HAP-1 (cell line): ENCODE results near the gene TMEM263.

Experiments
- DNase-seq, 2 experiments: peaks; one replicate each; pipeline ENCODE4 v3.0.0-alpha.2; 2016 to 2020; ENCODE audit warnings: low spot score in 2 of 2
- H3K27me3 ChIP-seq: fragments of 250-450 bp; sonication (Bioruptor Pico); 2 replicates; pipeline ENCODE4 v1.5.1; 2020; ENCODE audit warnings: low read depth, mild to moderate bottlenecking, moderate library complexity
- H3K36me3 ChIP-seq: fragments of 250-450 bp; sonication (Bioruptor Pico); replicated peaks from 2 replicates; pipeline ENCODE4 v1.5.1; 2020; ENCODE audit warnings: mild to moderate bottlenecking
- H3K4me1 ChIP-seq: fragments of 250-450 bp; sonication (Bioruptor Pico); 2 replicates; pipeline ENCODE4 v1.5.1; 2020; ENCODE audit warnings: mild to moderate bottlenecking
- H3K4me3 ChIP-seq: fragments of 250-450 bp; sonication (Bioruptor Pico); 2 replicates; pipeline ENCODE4 v1.5.1; 2020; ENCODE audit warnings: mild to moderate bottlenecking, moderate library complexity
- H3K9me3 ChIP-seq: fragments of 250-450 bp; sonication (Bioruptor Pico); 2 replicates; pipeline ENCODE4 v1.5.1; 2020; ENCODE audit warnings: mild to moderate bottlenecking, moderate library complexity
- in situ Hi-C: fragments of 300-500 bp; cut with MboI; formaldehyde crosslinking; loops from 3 replicates; pipeline ENCODE4 v1.14.3; 2020; ENCODE audit warnings: low sequenced_read_pairs, inconsistent platforms, mixed read lengths

TMEM263 gene

GRCh38 chr12:107012736-107013425, 57.2 kb downstream of the TMEM263 start:
- no peaks in the 10 kb centered on the region for H3K36me3 ChIP-seq
- DNase-seq: no peak
- H3K4me1 ChIP-seq: peaks cover 10% of the 10 kb centered on the region
- no peak overlapping the region for H3K4me3 ChIP-seq
- in situ Hi-C loops: no loop called here
- H3K9me3 ChIP-seq: no peaks in the 10 kb centered on the region
- H3K27me3 ChIP-seq: no peaks in the 10 kb centered on the region

- Histone ChIP-seq H3K27me3 (no peaks in the 10 kb centered on the region), H3K4me3 (no peak overlapping the region), H3K9me3 (no peaks in the 10 kb centered on the region), H3K4me1 (peaks cover 10% of the 10 kb centered on the region), H3K36me3 (no peaks in the 10 kb centered on the region)
- in situ Hi-C loops: no loop called here
- no peak for DNase-seq
Measured at GRCh38 chr12:107014055-107014454, 58.3 kb downstream of the TMEM263 start.

GRCh38 chr12:107017042-107017441, 61.3 kb downstream of the TMEM263 start:
- H3K36me3 ChIP-seq: no peaks in the 10 kb centered on the region
- no peaks in the 10 kb centered on the region for H3K9me3 ChIP-seq
- H3K27me3 ChIP-seq: no peaks in the 10 kb centered on the region
- no peak for DNase-seq
- in situ Hi-C loops: no loop called here
- H3K4me1 ChIP-seq: peaks cover 7% of the 10 kb centered on the region
- no peak overlapping the region for H3K4me3 ChIP-seq

GRCh38 chr12:107019546-107019945, 63.8 kb downstream of the TMEM263 start:
- in situ Hi-C loops: no loop called here
- no peaks in the 10 kb centered on the region for H3K9me3 ChIP-seq
- DNase-seq: no peak
- H3K27me3 ChIP-seq: no peaks in the 10 kb centered on the region
- no peaks in the 10 kb centered on the region for H3K36me3 ChIP-seq
- H3K4me1 ChIP-seq: no peaks in the 10 kb centered on the region
- no peak overlapping the region for H3K4me3 ChIP-seq
